NCI-H2196 treated with DMSO at 0.1 percent for 48 hours (cell line): ENCODE measurements around the gene KIF13A.
"Not testable (repeated sequence)": the region's sequence is repeated elsewhere in the genome, so short reads cannot be mapped to it uniquely, and the experiment has no call there.

ENCODE experiments used
- DNase-seq: peaks from one replicate; lab custom pipeline; 2025; ENCODE audit not compliant: unreplicated experiment; lab: John Stamatoyannopoulos, UW

KIF13A gene

GRCh38 chr6:17999425-17999824 is 12.0 kb upstream of the KIF13A start:
- no peak for DNase-seq

DNA sequence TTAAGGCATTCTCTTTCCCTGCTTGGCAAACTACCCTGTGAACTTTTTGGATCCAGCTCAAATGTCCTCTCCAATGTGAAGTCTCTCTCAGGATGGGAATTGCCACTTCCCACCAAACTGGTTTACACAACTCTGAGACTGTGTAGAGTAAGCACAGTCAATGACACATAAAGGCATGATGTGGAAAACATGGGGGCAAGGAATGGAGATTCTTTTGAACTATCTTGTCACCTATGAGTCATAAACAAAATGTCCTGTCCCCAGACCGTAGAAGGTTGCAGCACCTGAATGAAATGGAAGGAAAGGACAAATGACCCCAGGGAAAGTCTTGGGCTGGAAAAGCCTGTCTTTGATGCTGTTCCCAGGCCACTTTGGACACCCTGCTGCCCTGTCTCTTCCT is 11.0 kb upstream of the KIF13A start:
- DNase-seq, result no peak

DNA sequence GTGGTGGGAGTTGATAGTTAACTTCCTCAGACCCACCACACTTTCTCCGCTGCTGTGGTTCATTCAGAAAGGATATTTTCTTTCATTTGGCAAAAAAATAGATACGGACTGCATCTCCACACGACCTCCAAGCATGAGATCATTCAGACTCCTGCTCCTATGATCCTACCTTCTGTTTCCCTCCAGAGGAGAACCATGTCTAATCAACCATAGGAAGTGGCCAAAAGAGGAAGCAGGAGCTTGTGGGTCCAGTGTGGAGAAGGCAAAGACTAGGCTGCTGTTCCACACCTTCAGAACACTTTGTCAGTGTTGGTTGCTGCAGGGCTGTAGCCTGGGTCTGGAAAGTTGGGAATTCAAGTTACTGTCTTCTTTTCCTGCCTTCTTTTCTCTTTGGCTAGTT is 10.6 kb upstream of the KIF13A start:
- DNase-seq, result no peak

- no peak for DNase-seq
These were observed 8.0 kb upstream of the KIF13A start for GRCh38 chr6:17995414-17995813.

DNA sequence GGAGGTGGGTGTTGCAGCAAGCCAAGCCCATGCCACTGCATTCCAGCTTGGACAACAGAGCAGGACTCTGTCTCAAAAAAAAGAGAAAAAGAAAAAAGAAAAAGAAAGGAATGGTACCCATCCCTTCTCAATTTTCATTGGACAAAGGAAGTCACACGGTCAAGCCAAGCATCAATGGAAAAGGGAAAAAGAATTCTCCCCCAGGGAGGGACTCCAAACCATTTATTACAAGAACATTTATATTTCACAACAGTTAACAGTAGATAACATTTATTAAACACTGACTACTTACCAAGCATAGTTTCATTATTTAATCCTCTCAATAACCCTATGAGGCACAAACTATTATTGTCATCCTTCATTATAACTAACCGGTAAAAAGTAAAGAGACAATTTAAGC is 6.6 kb upstream of the KIF13A start:
- DNase-seq, result no peak

GRCh38 chr6:17988422-17988944 is 1.0 kb upstream of the KIF13A start:
- no peak for DNase-seq

GRCh38 chr6:17987697-17988421 is 424 bp upstream of the KIF13A start:
- DNase-seq, result no peak

DNA sequence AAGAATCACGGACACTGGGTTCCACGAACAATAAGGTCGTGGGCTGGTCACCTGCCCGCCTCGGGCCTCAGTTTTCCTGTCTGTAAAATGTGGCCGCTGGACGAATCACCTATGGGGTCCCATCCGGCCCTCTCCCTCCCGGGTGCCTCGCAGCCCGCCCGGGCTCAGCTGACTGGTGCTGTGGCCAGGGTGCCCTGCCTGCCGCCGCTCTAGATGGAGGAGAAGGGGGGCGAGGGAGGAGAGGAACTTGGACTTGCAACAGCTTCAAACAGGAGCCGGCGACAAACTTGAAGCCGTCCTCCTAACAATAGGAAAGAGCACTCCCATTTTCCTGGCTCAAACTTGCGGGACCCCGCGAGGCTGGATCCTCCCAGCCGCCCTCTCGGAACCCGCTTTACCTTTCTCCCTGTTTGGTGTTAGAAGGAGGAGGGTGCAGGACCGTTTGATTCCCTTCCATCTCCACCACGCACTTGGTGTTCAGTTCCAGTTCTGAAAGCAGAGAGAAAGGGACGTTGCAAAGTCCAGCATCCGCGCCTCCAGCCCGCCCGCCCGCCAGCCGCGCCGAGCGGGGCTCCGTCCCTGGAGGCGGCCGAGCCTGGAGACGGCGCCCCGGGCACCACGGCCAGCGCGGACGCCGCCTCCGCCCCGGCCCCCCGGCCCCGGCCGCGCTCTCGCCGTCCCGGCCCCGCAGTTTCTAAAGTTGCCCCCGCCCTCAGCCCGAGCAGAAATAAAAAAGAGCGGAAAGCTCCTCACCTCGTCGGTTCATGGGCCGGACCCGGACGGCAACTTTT is 584 bp downstream of the KIF13A start:
- DNase-seq, result no peak

DNA sequence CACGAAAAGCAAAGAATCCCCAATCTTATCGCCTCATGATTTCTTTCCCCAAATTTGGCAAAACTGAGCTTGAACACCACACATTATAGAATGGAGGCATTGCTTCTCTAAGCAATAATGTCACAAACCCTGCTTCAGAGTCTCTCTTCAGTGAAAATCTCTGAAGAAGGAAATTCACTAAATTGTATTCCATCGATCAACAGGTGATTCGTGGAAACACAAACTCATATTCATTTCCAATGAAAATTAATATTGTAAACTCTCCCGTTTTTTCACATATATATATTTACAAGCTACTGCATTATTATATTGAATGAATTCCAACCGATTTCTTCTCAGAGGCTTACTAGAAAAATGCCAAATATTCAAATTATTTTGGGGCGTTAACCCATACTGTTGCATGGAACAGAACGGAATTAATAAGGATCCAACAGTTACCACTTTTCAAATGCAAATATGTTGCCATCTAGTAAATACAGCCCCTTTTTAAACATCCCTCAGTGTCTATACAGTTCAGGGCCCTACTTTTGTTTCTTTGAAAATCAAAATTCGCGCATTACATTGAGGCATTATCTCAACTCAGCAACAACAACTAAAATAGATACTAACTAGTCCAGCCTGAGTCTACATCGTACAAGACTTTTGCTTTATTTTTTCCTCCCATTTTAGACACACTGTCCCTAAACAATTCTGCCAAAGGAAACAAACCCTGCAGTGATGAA is 1.3 kb downstream of the KIF13A start:
- no peak for DNase-seq

DNA sequence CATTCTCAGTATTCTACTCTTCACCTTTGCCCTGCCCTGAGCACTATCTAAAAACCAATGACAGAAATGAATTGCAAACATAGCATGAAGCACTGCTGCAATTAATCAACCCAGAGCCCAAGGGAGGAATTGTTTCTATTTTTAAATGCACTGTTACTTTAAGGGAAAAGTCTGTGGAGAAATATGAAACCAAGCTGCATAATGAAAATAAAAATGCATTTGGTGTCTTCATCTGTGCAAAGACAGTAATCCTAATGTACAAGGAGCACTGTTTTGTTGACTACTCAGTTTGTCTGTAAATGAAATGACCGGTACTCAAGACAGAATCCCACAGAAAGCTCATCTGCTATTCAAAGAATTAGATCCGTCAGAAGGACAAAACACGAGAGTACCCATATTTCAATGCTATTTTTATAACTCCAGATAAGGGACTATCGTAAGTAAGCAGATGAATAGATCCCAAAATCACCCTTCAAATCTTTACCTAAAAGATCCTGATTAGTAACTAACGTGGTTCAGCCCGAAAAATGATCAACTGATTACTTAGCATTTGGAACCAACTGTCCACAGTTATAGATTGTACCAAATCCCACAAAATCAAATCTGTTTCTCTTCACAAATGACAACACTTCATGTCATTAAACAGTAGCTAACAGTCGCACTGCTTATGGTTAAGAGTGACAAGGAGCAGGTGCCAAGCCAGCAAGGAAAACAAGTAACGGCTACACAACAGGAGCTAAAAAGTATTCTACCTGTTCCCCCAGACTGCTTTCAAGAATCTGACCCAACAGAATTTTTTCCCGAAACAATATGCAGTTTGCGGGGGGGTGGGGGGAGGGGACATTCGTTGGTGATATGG is 2.4 kb downstream of the KIF13A start:
- DNase-seq, result no peak

DNA sequence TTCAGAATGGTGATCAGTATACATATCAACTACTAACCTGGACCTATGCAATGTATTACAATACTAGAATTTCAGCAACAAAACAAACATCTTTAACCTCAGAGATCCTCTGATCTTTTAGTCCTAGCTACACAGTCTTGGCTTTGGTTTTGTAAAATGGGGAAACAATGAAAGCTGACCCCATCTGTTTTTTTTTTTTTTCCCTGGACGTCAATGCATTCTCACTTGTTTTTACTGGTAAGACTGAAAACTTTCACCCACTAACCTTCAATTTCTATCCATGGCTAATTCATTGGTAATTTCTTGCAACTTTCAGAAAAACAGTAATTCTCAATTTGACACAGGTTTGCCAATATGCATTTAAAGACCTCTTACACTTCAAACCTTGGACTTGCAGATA is 3.0 kb downstream of the KIF13A start:
- no peak for DNase-seq

GRCh38 chr6:17983730-17984129 is 3.7 kb downstream of the KIF13A start:
- no peak for DNase-seq

- DNase-seq, result no peak
These were observed 7.1 kb downstream of the KIF13A start for GRCh38 chr6:17980329-17980728.

GRCh38 chr6:17979479-17979878 is 8.0 kb downstream of the KIF13A start:
- DNase-seq, result no peak

- not testable (repeated sequence) for DNase-seq
These were observed 11.2 kb downstream of the KIF13A start for GRCh38 chr6:17976258-17976657.

DNA sequence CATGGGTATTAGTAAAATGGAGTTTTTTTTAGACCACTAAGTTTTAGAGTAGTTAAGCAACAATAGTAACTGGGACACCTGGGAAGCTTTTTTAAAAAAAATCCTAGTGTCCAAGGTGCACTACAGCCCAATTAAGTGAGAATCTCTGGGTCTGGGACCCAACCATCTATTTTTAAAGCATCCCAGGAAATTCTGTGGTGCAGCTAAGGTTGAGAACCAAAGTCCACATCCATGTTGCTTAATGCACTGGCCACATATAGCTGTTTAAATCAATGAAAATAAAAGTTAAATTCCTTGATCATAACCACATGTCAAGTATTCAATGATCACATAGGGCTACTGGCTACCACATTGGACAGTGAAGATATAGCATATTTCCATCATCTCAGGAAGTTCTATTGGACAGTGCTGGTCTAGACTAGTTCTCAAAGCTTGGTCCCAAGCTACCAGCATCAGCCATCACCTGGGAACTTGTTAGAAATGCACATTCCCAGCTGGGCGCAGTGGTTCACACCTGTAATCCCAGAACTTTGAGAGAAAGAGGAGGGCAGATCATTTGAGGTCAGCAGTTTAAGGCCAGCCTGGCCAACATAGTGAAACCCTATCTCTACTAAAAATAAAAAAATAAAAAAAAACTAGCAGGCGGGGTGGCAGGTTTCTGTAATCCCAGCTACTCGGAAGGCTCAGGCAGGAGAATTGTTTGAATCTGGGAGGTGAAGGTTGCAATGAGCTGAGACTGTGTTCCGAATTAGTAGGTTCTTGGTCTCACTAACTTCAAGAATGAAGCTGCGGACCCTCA is 12.7 kb downstream of the KIF13A start:
- DNase-seq, result no peak

DNA sequence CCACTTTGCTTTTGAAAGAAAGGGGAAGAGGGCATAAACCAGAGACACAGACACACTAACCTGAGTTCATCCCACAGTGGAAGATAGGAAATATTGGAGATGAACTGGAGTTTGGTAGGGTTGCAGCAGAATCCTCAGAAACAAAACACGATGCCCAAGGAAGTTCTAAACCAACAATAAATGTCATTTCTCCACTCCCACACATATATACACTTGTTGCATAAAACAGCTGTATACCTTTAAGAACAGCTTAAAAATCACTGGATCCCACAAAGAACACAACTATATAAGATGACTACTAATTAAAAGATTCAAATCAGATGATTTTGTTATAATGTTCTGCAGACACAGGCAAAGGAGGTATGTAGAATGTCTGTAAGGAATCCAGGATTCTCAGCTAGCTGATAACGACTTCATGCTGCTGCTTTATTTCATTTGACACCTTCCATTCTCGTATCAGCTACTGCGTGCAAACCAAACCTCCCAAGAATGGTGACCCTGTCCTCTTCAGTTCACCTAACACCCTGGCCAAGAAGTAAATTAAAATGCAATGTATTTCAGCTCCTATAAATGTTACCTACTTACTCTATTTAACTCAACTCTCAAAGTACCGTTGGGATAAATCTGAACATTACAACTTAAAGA is 14.3 kb downstream of the KIF13A start:
- no peak for DNase-seq

GRCh38 chr6:17972074-17972952 is 15.1 kb downstream of the KIF13A start:
- DNase-seq, result no peak
